Peyer's patch (tissue), 4 donors: ENCODE results near the gene PIGN.

Source experiments
- POLR2A ChIP-seq, 2 donors: fragments of 450-650 bp; IDR thresholded peaks; one replicate each; pipeline ENCODE4 v1.5.1; 2017; ENCODE audit warnings: antibody characterized with exemption in 2 of 2, mild to moderate bottlenecking in 2 of 2, moderate library complexity in 2 of 2
- TF ChIP-seq, protein P1 (sequence below), 6 experiments: fragments of 450-650 bp in 4 of 6; fragments of 200-600 bp in 2 of 6; sonication (generic) in 1 of 6; IDR thresholded peaks; one replicate each; pipeline ENCODE4 v1.5.1; 2017 to 2019; ENCODE audit warnings: antibody characterized with exemption in 6 of 6, mild to moderate bottlenecking in 3 of 6, moderate library complexity in 1 of 6

DNA sequence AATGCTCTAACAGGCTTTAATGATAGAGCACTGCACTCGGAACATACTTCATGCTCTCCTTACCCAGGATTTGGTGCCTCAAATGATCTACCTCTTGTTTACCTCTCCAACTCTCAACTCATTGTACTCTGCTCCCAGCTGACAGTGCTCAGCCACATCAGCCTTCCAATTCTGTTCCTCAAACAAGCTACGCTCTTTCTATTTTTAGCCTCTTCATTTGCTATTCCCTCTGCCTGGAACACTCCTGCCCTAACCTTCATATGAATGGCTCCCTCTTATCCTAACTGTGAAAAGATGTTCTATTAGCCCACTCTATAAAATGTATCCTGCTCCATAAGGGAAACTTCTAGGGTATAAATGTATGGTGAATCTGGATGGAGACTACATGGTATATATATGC is 42.5 kb downstream of the PIGN start:
- TF ChIP-seq, protein P1, sequence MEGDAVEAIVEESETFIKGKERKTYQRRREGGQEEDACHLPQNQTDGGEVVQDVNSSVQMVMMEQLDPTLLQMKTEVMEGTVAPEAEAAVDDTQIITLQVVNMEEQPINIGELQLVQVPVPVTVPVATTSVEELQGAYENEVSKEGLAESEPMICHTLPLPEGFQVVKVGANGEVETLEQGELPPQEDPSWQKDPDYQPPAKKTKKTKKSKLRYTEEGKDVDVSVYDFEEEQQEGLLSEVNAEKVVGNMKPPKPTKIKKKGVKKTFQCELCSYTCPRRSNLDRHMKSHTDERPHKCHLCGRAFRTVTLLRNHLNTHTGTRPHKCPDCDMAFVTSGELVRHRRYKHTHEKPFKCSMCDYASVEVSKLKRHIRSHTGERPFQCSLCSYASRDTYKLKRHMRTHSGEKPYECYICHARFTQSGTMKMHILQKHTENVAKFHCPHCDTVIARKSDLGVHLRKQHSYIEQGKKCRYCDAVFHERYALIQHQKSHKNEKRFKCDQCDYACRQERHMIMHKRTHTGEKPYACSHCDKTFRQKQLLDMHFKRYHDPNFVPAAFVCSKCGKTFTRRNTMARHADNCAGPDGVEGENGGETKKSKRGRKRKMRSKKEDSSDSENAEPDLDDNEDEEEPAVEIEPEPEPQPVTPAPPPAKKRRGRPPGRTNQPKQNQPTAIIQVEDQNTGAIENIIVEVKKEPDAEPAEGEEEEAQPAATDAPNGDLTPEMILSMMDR (IDR thresholded peaks at IDR 0.05): no peak
- TF ChIP-seq POLR2A (IDR thresholded peaks at IDR 0.05): no peak
